NCI-H446 treated with DMSO at 0.1 percent for 48 hours (cell line): ENCODE data around the gene EPB41L2.

ENCODE experiments used
- DNase-seq: peaks from one replicate; lab custom pipeline; 2025; lab: John Stamatoyannopoulos, UW

Gene EPB41L2

GRCh38 chr6:131061751-131062119 is 1.3 kb downstream of the EPB41L2 start:
- no peak for DNase-seq

GRCh38 chr6:131061041-131061750 is 1.8 kb downstream of the EPB41L2 start:
- no peak for DNase-seq

GRCh38 chr6:131060311-131060710 is 2.7 kb downstream of the EPB41L2 start:
- DNase-seq, result no peak

GRCh38 chr6:131059486-131059885 is 3.6 kb downstream of the EPB41L2 start:
- no peak for DNase-seq

- no peak for DNase-seq
Observed at GRCh38 chr6:131058236-131058635, 4.8 kb downstream of the EPB41L2 start.

- no peak for DNase-seq
Observed at GRCh38 chr6:131054392-131055250, 8.4 kb downstream of the EPB41L2 start.

- no peak for DNase-seq
Observed at GRCh38 chr6:131053546-131054240, 9.4 kb downstream of the EPB41L2 start.

GRCh38 chr6:131052181-131052580 is 10.9 kb downstream of the EPB41L2 start:
- DNase-seq, result no peak

GRCh38 chr6:131051341-131051740 is 11.7 kb downstream of the EPB41L2 start:
- DNase-seq, result no peak

- no peak for DNase-seq
Observed at GRCh38 chr6:131049608-131050007, 13.4 kb downstream of the EPB41L2 start.

- DNase-seq, result no peak
Observed at GRCh38 chr6:131048933-131049515, 14.0 kb downstream of the EPB41L2 start.

- DNase-seq, result no peak
Observed at GRCh38 chr6:131048459-131048858, 14.6 kb downstream of the EPB41L2 start.

GRCh38 chr6:131045139-131045538 is 17.9 kb downstream of the EPB41L2 start:
- no peak for DNase-seq

GRCh38 chr6:131043902-131044447 is 19.1 kb downstream of the EPB41L2 start:
- DNase-seq, result no peak

GRCh38 chr6:131042664-131043063 is 20.4 kb downstream of the EPB41L2 start:
- no peak for DNase-seq

GRCh38 chr6:131041814-131042213 is 21.2 kb downstream of the EPB41L2 start:
- DNase-seq, result no peak

GRCh38 chr6:131040866-131041265 is 22.2 kb downstream of the EPB41L2 start:
- no peak for DNase-seq

GRCh38 chr6:131039345-131039680 is 23.7 kb downstream of the EPB41L2 start:
- DNase-seq, result no peak

- no peak for DNase-seq
Observed at GRCh38 chr6:131038597-131039344, 24.3 kb downstream of the EPB41L2 start.

GRCh38 chr6:131037194-131037897 is 25.7 kb downstream of the EPB41L2 start:
- DNase-seq, result no peak

GRCh38 chr6:131036601-131037000 is 26.4 kb downstream of the EPB41L2 start:
- no peak for DNase-seq
